ENCODE measurements around the gene DHRS7.

DNA sequence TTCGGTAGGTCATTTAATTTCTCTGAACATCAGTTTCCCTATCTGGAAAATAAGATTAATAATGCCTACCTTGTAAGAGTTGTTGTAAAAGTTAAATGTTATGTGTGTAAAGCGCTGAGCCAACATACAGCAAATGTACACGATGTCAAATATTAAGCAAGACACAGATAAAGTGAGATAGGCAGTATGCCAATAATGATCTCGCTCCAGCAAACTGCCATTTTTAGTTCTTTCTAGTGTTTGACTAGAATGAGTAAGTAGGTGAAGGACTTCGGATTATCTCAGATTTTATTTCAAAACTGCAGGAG is 840 bp downstream of the DHRS7 start:
- TF ChIP-seq POLR2A (IDR thresholded peaks at IDR 0.05; ENCODE audit: low read length) (no peak), GATA1 (IDR thresholded peaks at IDR 0.05; ENCODE audit: low read depth, low read length) (no peak)
